GM12864 (cell line): ENCODE data around the gene SLC46A3.

ENCODE experiments used
- DNase-seq: peaks from one replicate; pipeline ENCODE4 v3.0.0-alpha.2; 2011; ENCODE audit warnings: low read depth
- H3K4me3 ChIP-seq: 2 replicates; pipeline ENCODE4 v1.5.1; 2011; ENCODE audit warnings: mild to moderate bottlenecking, low read depth, low read length, control low read depth
- CTCF ChIP-seq: IDR thresholded peaks from 2 replicates; pipeline ENCODE4 v1.5.1; 2011; ENCODE audit warnings: low read depth, mild to moderate bottlenecking, moderate library complexity, low read length, control low read depth, inconsistent platforms; ENCODE audit errors: missing control alignments

Gene SLC46A3

GRCh38 chr13:28659621-28659970 lies 59.2 kb downstream of the SLC46A3 start:
- TF ChIP-seq CTCF = no peak
- no peak for DNase-seq
- H3K4me3 ChIP-seq = peak overlapping the region; percentile 75

- H3K4me3 ChIP-seq = peak within 1 kb of the TSS; percentile 75
- peak; percentile 65 for DNase-seq
- no peak for TF ChIP-seq CTCF
These were observed 59.8 kb downstream of the SLC46A3 start, which contains the start of gene POMP for GRCh38 chr13:28658796-28659620. Gene POMP, plus strand, starts transcription at chr13:28659130. Its CDS starts 55 bp downstream, at chr13:28659185.

- no peak for TF ChIP-seq CTCF
- no peak for DNase-seq
These were observed 60.3 kb downstream of the SLC46A3 start for GRCh38 chr13:28658539-28658795.

GRCh38 chr13:28657784-28658538 lies 60.8 kb downstream of the SLC46A3 start:
- no peak for DNase-seq
- TF ChIP-seq CTCF = peak; percentile 5
- peak overlapping the region; percentile 75 for H3K4me3 ChIP-seq

More at GRCh38 chr13:28658539-28658795, 60.3 kb downstream of the SLC46A3 start:
- peak overlapping the region; percentile 75 for H3K4me3 ChIP-seq

- H3K4me3 ChIP-seq = no peak overlapping the region
- no peak for TF ChIP-seq CTCF
- no peak for DNase-seq
These were observed 63.2 kb downstream of the SLC46A3 start for GRCh38 chr13:28655561-28655960.

- DNase-seq = no peak
- H3K4me3 ChIP-seq = no peak overlapping the region
- TF ChIP-seq CTCF = no peak
These were observed 64.5 kb downstream of the SLC46A3 start for GRCh38 chr13:28654276-28654675.

GRCh38 chr13:28653111-28653510 lies 65.7 kb downstream of the SLC46A3 start:
- H3K4me3 ChIP-seq = no peak overlapping the region
- no peak for DNase-seq
- no peak for TF ChIP-seq CTCF
